ENCODE results near the gene MISP3. TPM values are rescaled to one million over a fixed set of nuclear protein-coding genes. Genes with fewer than 3 reads are reported as not detected.
A peak's percentile ranks its signal among the peaks of the same experiment; 100 is the strongest.

Gene MISP3
- polyA plus RNA-seq, 1 donor from 2014 or later, result 8.2 TPM

GRCh38 chr19:14113762-14114414 lies 41.3 kb downstream of the MISP3 start:
- H3K27ac ChIP-seq (ENCODE audit: low read length), result no peak overlapping the region
- H3K9ac ChIP-seq (ENCODE audit: low read length), result no peak overlapping the region
- TF ChIP-seq MXI1 (conservative IDR thresholded peaks at IDR 0.05; ENCODE audit: poor library complexity, severe bottlenecking), result no peak
- TF ChIP-seq EZH2 (IDR thresholded peaks at IDR 0.05; ENCODE audit: borderline replicate concordance, insufficient read depth, low read length, poor library complexity, severe bottlenecking), result no peak
- no peak for TF ChIP-seq RAD21 (conservative IDR thresholded peaks at IDR 0.05)
- no peak for TF ChIP-seq TAF1 (IDR thresholded peaks at IDR 0.05; ENCODE audit: low read depth)
- no peak for TF ChIP-seq EP300 (conservative IDR thresholded peaks at IDR 0.05; ENCODE audit: poor library complexity, severe bottlenecking)
- peak; percentile 10 for TF ChIP-seq CTCF (IDR thresholded peaks at IDR 0.05; ENCODE audit: poor library complexity, severe bottlenecking)
- no peak for TF ChIP-seq SMC3 (conservative IDR thresholded peaks at IDR 0.05; ENCODE audit: poor library complexity)

GRCh38 chr19:14114439-14114838 lies 41.9 kb downstream of the MISP3 start:
- H3K4me3 ChIP-seq (ENCODE audit: low read length), result no peak overlapping the region
- H3F3A ChIP-seq (ENCODE audit: insufficient read depth, low read length, poor library complexity, severe bottlenecking), result no peaks in the 10 kb centered on the region
- H4K20me1 ChIP-seq (ENCODE audit: insufficient read depth), result no peaks in the 10 kb centered on the region
- no peak overlapping the region for H3K27ac ChIP-seq (ENCODE audit: low read length)
- no peaks in the 10 kb centered on the region for H3K27me3 ChIP-seq (ENCODE audit: insufficient read depth, low read depth, low read length)
- no peaks in the 10 kb centered on the region for H3K9me3 ChIP-seq (ENCODE audit: low read length)
- no peaks in the 10 kb centered on the region for H3K36me3 ChIP-seq (ENCODE audit: insufficient read depth, low read length)
- H3K4me2 ChIP-seq (ENCODE audit: low read length), result no peak overlapping the region
- no peak overlapping the region for H2AFZ ChIP-seq (ENCODE audit: low read depth, low read length)
- H3K9ac ChIP-seq (ENCODE audit: low read length), result no peak overlapping the region
- H3K9me2 ChIP-seq (ENCODE audit: insufficient read depth, low read length), result no peaks in the 10 kb centered on the region
- H3K79me2 ChIP-seq (replicated peaks; ENCODE audit: insufficient read depth, low read length), result peaks cover 29% of the 10 kb centered on the region
- TF ChIP-seq REST (IDR thresholded peaks at IDR 0.05; ENCODE audit: borderline replicate concordance), result no peak
- TF ChIP-seq TAF1 (IDR thresholded peaks at IDR 0.05; ENCODE audit: low read depth), result no peak

More at GRCh38 chr19:14113762-14114414, 41.3 kb downstream of the MISP3 start:
- no peaks in the 10 kb centered on the region for H3K9me3 ChIP-seq (ENCODE audit: low read length)
- no peaks in the 10 kb centered on the region for H3K27me3 ChIP-seq (ENCODE audit: insufficient read depth, low read depth, low read length)
- no peak overlapping the region for H2AFZ ChIP-seq (ENCODE audit: low read depth, low read length)
- H3F3A ChIP-seq (ENCODE audit: insufficient read depth, low read length, poor library complexity, severe bottlenecking), result no peaks in the 10 kb centered on the region
- no peaks in the 10 kb centered on the region for H3K36me3 ChIP-seq (ENCODE audit: insufficient read depth, low read length)
- H3K9me2 ChIP-seq (ENCODE audit: insufficient read depth, low read length), result no peaks in the 10 kb centered on the region
- peaks cover 29% of the 10 kb centered on the region for H3K79me2 ChIP-seq (replicated peaks; ENCODE audit: insufficient read depth, low read length)
- no peak overlapping the region for H3K4me2 ChIP-seq (ENCODE audit: low read length)
- H3K4me3 ChIP-seq (ENCODE audit: low read length), result no peak overlapping the region
- no peaks in the 10 kb centered on the region for H4K20me1 ChIP-seq (ENCODE audit: insufficient read depth)

Measured in neural cell (in vitro differentiated cells).